OCI-LY3 (cell line): ENCODE results near the gene KRT16.

Experiments
- CTCF ChIP-seq: fragments of 200-600, 300-600 bp; sonication (generic); IDR thresholded peaks from 2 replicates; pipeline ENCODE4 v1.5.1; 2014; ENCODE audit warnings: antibody characterized with exemption, low read length, low read depth
- EZH2phosphoT487 ChIP-seq: fragments of 200-600 bp; shearing (Covaris generic); IDR thresholded peaks from 2 replicates; pipeline ENCODE4 v1.6.1; 2018; ENCODE audit warnings: antibody characterized with exemption, mixed run types, low read depth

- TF ChIP-seq CTCF (no peak), EZH2phosphoT487 (no peak)
Measured at GRCh38 chr17:41600318-41600717, 12.2 kb downstream of the KRT16 start.
